Sigmoid colon (tissue), 7 donors: ENCODE measurements around the gene CHEK1. TPM values are rescaled to one million over a fixed set of nuclear protein-coding genes. Genes with fewer than 3 reads are reported as not detected.

ENCODE experiments used
- DNase-seq: peaks from one replicate; pipeline ENCODE4 v3.0.0-alpha.2; 2019
- H3K27ac ChIP-seq, 4 donors: fragments of 200-600 bp; sonication (generic); one replicate each; pipeline ENCODE4 v1.5.1; 2016 to 2019; ENCODE audit warnings: mild to moderate bottlenecking in 1 of 4
- H3K27me3 ChIP-seq, 3 donors: fragments of 200-600 bp; sonication (generic); one replicate each; pipeline ENCODE4 v1.5.1; 2019; ENCODE audit warnings: mild to moderate bottlenecking in 1 of 3
- H3K36me3 ChIP-seq, 4 donors: fragments of 200-600 bp; sonication (generic); one replicate each; pipeline ENCODE4 v1.5.1; 2016 to 2019
- H3K4me1 ChIP-seq, 4 donors: fragments of 200-600 bp; sonication (generic); one replicate each; pipeline ENCODE4 v1.5.1; 2017 to 2019
- H3K4me3 ChIP-seq, 4 donors: fragments of 200-600 bp; sonication (generic); one replicate each; pipeline ENCODE4 v1.5.1; 2017 to 2019; ENCODE audit warnings: mild to moderate bottlenecking in 2 of 4, moderate library complexity in 1 of 4
- H3K9me3 ChIP-seq, 4 donors: fragments of 200-600 bp in 3 of 4; sonication (generic) in 3 of 4; one replicate each; pipeline versions ENCODE4 v1.5.1 to v1.6.1; 2013 to 2019
- EP300 ChIP-seq, 4 donors: sonication (generic); formaldehyde crosslinking; IDR thresholded peaks; one replicate each; pipeline ENCODE4 v1.6.1; 2017; ENCODE audit warnings: antibody characterized with exemption in 4 of 4
- POLR2A ChIP-seq, 2 donors: fragments of 450-650 bp; IDR thresholded peaks; one replicate each; pipeline ENCODE4 v1.6.1; 2016; ENCODE audit warnings: antibody characterized with exemption in 2 of 2, mild to moderate bottlenecking in 2 of 2, moderate library complexity in 2 of 2
- POLR2AphosphoS5 ChIP-seq, 4 donors: sonication (generic); formaldehyde crosslinking; IDR thresholded peaks; one replicate each; pipeline ENCODE4 v1.6.1; 2017; ENCODE audit warnings: antibody characterized with exemption in 4 of 4
- WGBS, 2 donors: extraction: QIAGEN DNeasy Blood & Tissue Kit; methylation state at CpG; one replicate each; pipeline ENCODE4 v1.1.7; 2013; 5-methylcytosine and 5-hydroxymethylcytosine counted together
- intact Hi-C: fragments of 100-400 bp; cut with DNase I; formaldehyde crosslinking; loops from one replicate; pipeline ENCODE4 v1.15.1; 2023
- polyA plus RNA-seq, 3 donors: library from polyadenylated mRNA; stranded (reverse); fragments of 200-250 nt; gene quantifications; one replicate each; pipeline ENCODE4 v1.2.3, GENCODE V29; 2013
- total RNA-seq, 4 donors: library from RNA; depleted of rRNA; stranded (reverse); fragments of >200 nt; gene quantifications; one replicate each; pipeline ENCODE4 v1.1.0, GENCODE V29; 2016
- TF ChIP-seq, protein P1 (sequence below), 4 experiments: fragments of 450-650 bp in 3 of 4; fragments of 200-600 bp in 1 of 4; IDR thresholded peaks; one replicate each; pipeline ENCODE4 v1.5.1; 2016 to 2019; ENCODE audit warnings: antibody characterized with exemption in 4 of 4, mild to moderate bottlenecking in 3 of 4, moderate library complexity in 2 of 4
- donor health status: healthy with polysubstance abuse.
- donor health status: Bipolar disorder and iron deficiency.
- donor health status: healthy.

Gene CHEK1
- total and polyA plus RNA-seq, 7 donors: 2.5 to 18.6 (median 8.3) TPM

DNA sequence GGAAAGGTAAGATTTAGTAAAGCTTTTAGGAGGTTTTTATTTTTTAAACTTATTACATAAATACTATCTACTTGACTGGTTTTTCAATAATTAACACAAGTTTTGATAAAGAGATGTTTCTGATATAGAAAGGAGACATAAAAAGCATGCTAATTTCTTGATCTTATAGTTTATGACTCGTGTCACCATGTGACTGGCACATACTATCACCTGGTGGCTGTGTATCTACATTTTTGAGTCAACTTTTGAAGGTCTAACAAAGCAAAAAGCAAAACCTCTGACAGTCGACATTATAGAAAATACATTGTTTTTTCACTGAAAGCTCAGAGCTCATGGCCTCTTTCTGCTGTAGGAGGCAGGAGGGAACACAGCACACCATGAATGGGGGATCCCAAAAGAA, 54.9 kb downstream of the CHEK1 start:
- Histone ChIP-seq H3K4me1 (no peaks in the 10 kb centered on the region), H3K36me3 (peaks cover 0 to 3% (median 0%) of the 10 kb centered on the region in 4 donors), H3K27me3 (no peaks in the 10 kb centered on the region), H3K4me3 (no peak overlapping the region), H3K27ac (no peak overlapping the region), H3K9me3 (no peaks in the 10 kb centered on the region)
- intact Hi-C loops: no loop called here
- DNase-seq: no peak
- 89 to 94% methylated on average over 2 of the region's 2 CpGs for whole genome bisulfite sequencing, 2 donors
- TF ChIP-seq POLR2A (IDR thresholded peaks at IDR 0.05) (no peak), POLR2AphosphoS5 (IDR thresholded peaks at IDR 0.05) (no peak), EP300 (IDR thresholded peaks at IDR 0.05) (no peak)
- TF ChIP-seq, protein P1, sequence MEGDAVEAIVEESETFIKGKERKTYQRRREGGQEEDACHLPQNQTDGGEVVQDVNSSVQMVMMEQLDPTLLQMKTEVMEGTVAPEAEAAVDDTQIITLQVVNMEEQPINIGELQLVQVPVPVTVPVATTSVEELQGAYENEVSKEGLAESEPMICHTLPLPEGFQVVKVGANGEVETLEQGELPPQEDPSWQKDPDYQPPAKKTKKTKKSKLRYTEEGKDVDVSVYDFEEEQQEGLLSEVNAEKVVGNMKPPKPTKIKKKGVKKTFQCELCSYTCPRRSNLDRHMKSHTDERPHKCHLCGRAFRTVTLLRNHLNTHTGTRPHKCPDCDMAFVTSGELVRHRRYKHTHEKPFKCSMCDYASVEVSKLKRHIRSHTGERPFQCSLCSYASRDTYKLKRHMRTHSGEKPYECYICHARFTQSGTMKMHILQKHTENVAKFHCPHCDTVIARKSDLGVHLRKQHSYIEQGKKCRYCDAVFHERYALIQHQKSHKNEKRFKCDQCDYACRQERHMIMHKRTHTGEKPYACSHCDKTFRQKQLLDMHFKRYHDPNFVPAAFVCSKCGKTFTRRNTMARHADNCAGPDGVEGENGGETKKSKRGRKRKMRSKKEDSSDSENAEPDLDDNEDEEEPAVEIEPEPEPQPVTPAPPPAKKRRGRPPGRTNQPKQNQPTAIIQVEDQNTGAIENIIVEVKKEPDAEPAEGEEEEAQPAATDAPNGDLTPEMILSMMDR (IDR thresholded peaks at IDR 0.05): no peak

DNA sequence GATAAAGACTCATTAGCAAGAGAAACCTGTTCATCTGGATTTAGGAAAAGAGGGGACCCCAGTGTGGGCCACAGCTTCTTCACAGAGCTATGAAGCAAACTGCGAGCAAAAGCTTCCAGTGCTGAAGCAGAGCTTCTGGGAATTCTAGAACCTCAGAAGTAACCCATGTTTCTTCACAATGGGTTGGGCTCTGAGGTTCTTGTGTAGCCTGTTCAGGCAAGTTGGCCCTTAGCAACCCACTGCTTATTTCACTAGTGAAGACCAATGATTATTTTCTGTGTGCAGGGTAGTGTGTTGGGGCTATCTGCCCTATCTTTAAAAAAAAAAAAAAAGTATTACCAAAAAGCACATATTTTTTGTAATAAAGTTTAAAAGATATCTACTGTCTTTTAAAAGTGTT, 55.8 kb downstream of the CHEK1 start, which contains the start of gene ACRV1:
Gene ACRV1 (minus strand): TSS at position 101 of the 400 bp plus-strand sequence. CDS start 67 bp downstream, at position 34.
- 100% methylated on average over 1 of the region's 1 CpG for WGBS, 2 donors
- TF ChIP-seq EP300 (IDR thresholded peaks at IDR 0.05) (no peak), POLR2A (IDR thresholded peaks at IDR 0.05) (no peak), POLR2AphosphoS5 (IDR thresholded peaks at IDR 0.05) (no peak)
- TF ChIP-seq, protein P1 (IDR thresholded peaks at IDR 0.05): no peak
- Histone ChIP-seq H3K36me3 (peaks cover 0 to 3% (median 0%) of the 10 kb centered on the region in 4 donors), H3K4me1 (no peaks in the 10 kb centered on the region), H3K27ac (no peak within 1 kb of the TSS), H3K9me3 (no peaks in the 10 kb centered on the region), H3K27me3 (no peaks in the 10 kb centered on the region), H3K4me3 (no peak within 1 kb of the TSS)
- intact Hi-C loops: no loop called here
- no peak for DNase-seq

DNA sequence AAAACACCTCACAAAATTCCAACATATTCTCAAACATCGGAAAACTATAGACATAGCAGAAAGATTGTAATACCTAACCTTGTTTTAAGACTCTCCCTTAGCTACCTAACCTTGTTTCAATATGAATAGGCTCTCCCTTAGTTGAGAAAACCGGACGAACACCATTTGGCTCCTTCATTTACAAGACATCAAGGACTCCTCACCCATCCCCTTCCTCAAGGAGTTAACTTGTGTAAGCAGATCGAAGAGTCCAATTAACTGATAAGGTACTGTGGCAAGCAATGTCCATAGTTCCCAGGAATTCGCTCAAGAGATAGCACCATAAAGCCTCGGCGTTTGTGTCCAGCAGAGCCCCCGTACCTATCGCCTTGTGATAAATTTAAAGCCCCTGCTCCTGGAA, 60.3 kb downstream of the CHEK1 start:
- WGBS, 2 donors: 68 to 71% methylated on average over 9 of the region's 9 CpGs
- Histone ChIP-seq H3K27me3 (no peaks in the 10 kb centered on the region), H3K36me3 (no peaks in the 10 kb centered on the region), H3K4me1 (no peaks in the 10 kb centered on the region), H3K4me3 (no peak overlapping the region), H3K27ac (no peak overlapping the region), H3K9me3 (no peaks in the 10 kb centered on the region)
- DNase-seq: no peak
- TF ChIP-seq, protein P1 (IDR thresholded peaks at IDR 0.05): no peak
- TF ChIP-seq POLR2AphosphoS5 (IDR thresholded peaks at IDR 0.05): no peak
- TF ChIP-seq POLR2A (IDR thresholded peaks at IDR 0.05): no peak
- TF ChIP-seq EP300 (IDR thresholded peaks at IDR 0.05): no peak
- intact Hi-C loops: no loop called here

DNA sequence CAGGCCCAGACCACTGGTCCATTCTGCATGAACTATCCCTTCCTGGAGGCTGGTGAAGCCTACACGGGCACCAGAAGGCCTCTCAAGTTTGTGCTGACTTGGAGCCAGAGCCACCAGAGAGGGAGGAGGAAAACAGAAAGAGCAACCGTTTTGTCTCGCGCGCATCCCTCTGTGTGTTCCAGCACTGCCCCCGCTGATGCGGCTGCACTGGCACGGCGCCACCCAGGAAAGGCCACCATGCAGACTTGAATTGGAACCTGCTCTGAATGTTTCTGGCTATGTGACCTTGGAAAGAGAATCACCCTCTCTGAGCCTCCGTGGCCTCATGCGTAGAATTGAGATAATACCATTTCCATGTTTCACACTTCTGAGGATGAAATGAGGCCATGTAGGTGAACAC, 63.1 kb downstream of the CHEK1 start:
- 96% methylated on average over 11 of the region's 11 CpGs for WGBS, 2 donors
- intact Hi-C loops: no loop called here
- Histone ChIP-seq H3K4me3 (no peak overlapping the region), H3K9me3 (no peaks in the 10 kb centered on the region), H3K27ac (no peak overlapping the region), H3K4me1 (no peaks in the 10 kb centered on the region), H3K36me3 (no peaks in the 10 kb centered on the region), H3K27me3 (no peaks in the 10 kb centered on the region)
- TF ChIP-seq POLR2A (IDR thresholded peaks at IDR 0.05): no peak
- TF ChIP-seq POLR2AphosphoS5 (IDR thresholded peaks at IDR 0.05): no peak
- TF ChIP-seq EP300 (IDR thresholded peaks at IDR 0.05): no peak
- TF ChIP-seq, protein P1 (IDR thresholded peaks at IDR 0.05): no peak
- no peak for DNase-seq

DNA sequence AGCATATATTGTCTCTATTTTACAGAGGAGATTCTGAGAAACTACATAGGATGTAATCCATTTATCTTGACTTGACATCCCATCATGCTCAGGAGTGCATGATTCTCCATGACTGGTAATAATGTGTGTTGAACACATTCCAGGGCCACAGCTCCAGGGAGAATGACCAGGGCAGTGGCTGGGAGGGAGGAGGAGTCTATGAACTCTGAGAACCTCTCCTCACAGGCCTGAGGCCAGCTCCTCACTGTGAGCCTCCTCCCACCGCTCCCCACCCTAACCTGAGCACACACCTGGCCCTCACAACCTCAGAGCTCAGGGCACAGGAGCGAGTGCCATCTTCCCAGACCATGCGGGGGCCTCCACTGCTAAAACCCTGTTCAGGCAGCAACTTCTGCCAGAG, 63.7 kb downstream of the CHEK1 start:
- 89 to 93% methylated on average over 3 of the region's 3 CpGs for WGBS, 2 donors
- no peaks in the 10 kb centered on the region for H3K27me3 ChIP-seq
- no peak for DNase-seq
- no peaks in the 10 kb centered on the region for H3K36me3 ChIP-seq
- no peaks in the 10 kb centered on the region for H3K9me3 ChIP-seq
- no peak overlapping the region for H3K27ac ChIP-seq
- H3K4me1 ChIP-seq: no peaks in the 10 kb centered on the region
- TF ChIP-seq EP300 (IDR thresholded peaks at IDR 0.05) (no peak), POLR2AphosphoS5 (IDR thresholded peaks at IDR 0.05) (no peak), POLR2A (IDR thresholded peaks at IDR 0.05) (no peak)
- TF ChIP-seq, protein P1 (IDR thresholded peaks at IDR 0.05): no peak
- no peak overlapping the region for H3K4me3 ChIP-seq
- intact Hi-C loops: no loop called here
